Loucy (cell line): ENCODE data around the gene TACO1.

ENCODE experiments used
- H2AFZ ChIP-seq: fragments of 200-600 bp; sonication (generic); 2 replicates; pipeline ENCODE4 v1.6.0; 2016; ENCODE audit warnings: antibody characterized with exemption, mild to moderate bottlenecking, low read length, moderate library complexity
- H3F3A ChIP-seq: fragments of 200-600 bp; 2 replicates; pipeline ENCODE4 v1.6.0; 2016; ENCODE audit warnings: antibody characterized with exemption, low read depth, mild to moderate bottlenecking
- H3K27me3 ChIP-seq: fragments of 200-600 bp; sonication (generic); 2 replicates; pipeline ENCODE4 v1.6.1; 2014; ENCODE audit warnings: low read length, mild to moderate bottlenecking; ENCODE audit not compliant: insufficient read depth, poor library complexity, severe bottlenecking
- H3K36me3 ChIP-seq: fragments of 200-600 bp; sonication (generic); 2 replicates; pipeline ENCODE4 v1.6.1; 2016; ENCODE audit warnings: low read length; ENCODE audit not compliant: insufficient read depth
- H3K4me1 ChIP-seq: fragments of 200-600 bp; sonication (generic); 2 replicates; pipeline ENCODE4 v1.5.1; 2014; ENCODE audit warnings: low read length, mild to moderate bottlenecking; ENCODE audit not compliant: insufficient read depth, poor library complexity, severe bottlenecking
- H3K4me2 ChIP-seq: fragments of 200-600 bp; sonication (generic); 2 replicates; pipeline ENCODE4 v1.6.0; 2014; ENCODE audit warnings: antibody characterized with exemption, low read length, low read depth, mild to moderate bottlenecking; ENCODE audit not compliant: poor library complexity, severe bottlenecking
- H3K4me3 ChIP-seq: fragments of 200-600 bp; sonication (generic); 2 replicates; pipeline ENCODE4 v1.5.1; 2014; ENCODE audit warnings: low read length, mild to moderate bottlenecking, mixed read lengths; ENCODE audit not compliant: poor library complexity, severe bottlenecking
- H3K79me2 ChIP-seq: fragments of 200-600 bp; sonication (generic); 2 replicates; pipeline ENCODE4 v1.6.1; 2014; ENCODE audit warnings: low read length; ENCODE audit not compliant: insufficient read depth
- H3K9ac ChIP-seq: fragments of 200-600 bp; sonication (generic); 2 replicates; pipeline ENCODE4 v1.6.0; 2014; ENCODE audit warnings: mild to moderate bottlenecking, low read depth, low read length, moderate library complexity; ENCODE audit not compliant: poor library complexity, severe bottlenecking
- H3K9me2 ChIP-seq: fragments of 200-600 bp; sonication (generic); replicated peaks from 2 replicates; pipeline ENCODE4 v1.6.1; 2016; ENCODE audit warnings: low read depth, low read length, mixed read lengths
- H3K9me3 ChIP-seq: fragments of 200-600 bp; sonication (generic); 2 replicates; pipeline ENCODE4 v1.6.1; 2014; ENCODE audit warnings: mild to moderate bottlenecking, antibody characterized with exemption, low read length, low read depth; ENCODE audit not compliant: insufficient read depth
- H4K20me1 ChIP-seq: fragments of 200-600 bp; sonication (generic); 2 replicates; pipeline ENCODE4 v1.6.0; 2014; ENCODE audit warnings: antibody characterized with exemption, low read length, mild to moderate bottlenecking; ENCODE audit not compliant: insufficient read depth, poor library complexity, severe bottlenecking
- EZH2phosphoT487 ChIP-seq: fragments of 200-600 bp; IDR thresholded peaks from 2 replicates; pipeline ENCODE4 v1.6.1; 2018; ENCODE audit warnings: antibody characterized with exemption, mild to moderate bottlenecking, moderate library complexity, borderline replicate concordance
- TF ChIP-seq, protein P1 (sequence below): fragments of 200-600 bp; sonication (generic); conservative IDR thresholded peaks from 2 replicates; pipeline ENCODE4 v1.5.1; 2014; ENCODE audit warnings: mild to moderate bottlenecking, antibody characterized with exemption, low read length

Gene TACO1

DNA sequence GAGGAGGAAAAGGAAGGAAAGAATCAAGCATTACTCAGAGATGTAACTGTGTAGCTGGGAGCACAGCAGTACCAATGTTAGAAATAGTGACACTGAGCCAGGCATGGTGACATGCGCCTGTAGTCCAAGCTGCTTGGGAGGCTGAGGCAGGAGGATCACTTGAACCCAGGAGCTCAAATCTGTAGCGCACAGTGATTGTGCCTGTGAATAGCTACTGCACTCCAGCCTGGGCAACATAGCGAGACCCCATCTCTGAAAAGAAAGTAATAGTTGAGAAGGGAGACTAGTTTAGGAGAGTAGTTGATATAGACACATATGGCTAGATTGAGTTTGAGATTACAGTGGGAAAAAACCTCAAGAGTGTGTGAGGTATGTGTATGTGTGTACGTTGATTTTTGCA, 39.3 kb downstream of the TACO1 start:
- H3K36me3 ChIP-seq, result peaks cover 30% of the 10 kb centered on the region; the same call in 1 of the 2 replicates
- H3K27me3 ChIP-seq, result no peaks in the 10 kb centered on the region
- H3K9me2 ChIP-seq, result no peaks in the 10 kb centered on the region
- H3K4me2 ChIP-seq, result no peak overlapping the region
- H2AFZ ChIP-seq, result no peak overlapping the region
- H3K4me3 ChIP-seq, result no peak overlapping the region
- H3K9ac ChIP-seq, result no peak overlapping the region
- H3F3A ChIP-seq, result no peaks in the 10 kb centered on the region
- H3K4me1 ChIP-seq, result no peaks in the 10 kb centered on the region
- no peaks in the 10 kb centered on the region for H4K20me1 ChIP-seq
- TF ChIP-seq, protein P1, sequence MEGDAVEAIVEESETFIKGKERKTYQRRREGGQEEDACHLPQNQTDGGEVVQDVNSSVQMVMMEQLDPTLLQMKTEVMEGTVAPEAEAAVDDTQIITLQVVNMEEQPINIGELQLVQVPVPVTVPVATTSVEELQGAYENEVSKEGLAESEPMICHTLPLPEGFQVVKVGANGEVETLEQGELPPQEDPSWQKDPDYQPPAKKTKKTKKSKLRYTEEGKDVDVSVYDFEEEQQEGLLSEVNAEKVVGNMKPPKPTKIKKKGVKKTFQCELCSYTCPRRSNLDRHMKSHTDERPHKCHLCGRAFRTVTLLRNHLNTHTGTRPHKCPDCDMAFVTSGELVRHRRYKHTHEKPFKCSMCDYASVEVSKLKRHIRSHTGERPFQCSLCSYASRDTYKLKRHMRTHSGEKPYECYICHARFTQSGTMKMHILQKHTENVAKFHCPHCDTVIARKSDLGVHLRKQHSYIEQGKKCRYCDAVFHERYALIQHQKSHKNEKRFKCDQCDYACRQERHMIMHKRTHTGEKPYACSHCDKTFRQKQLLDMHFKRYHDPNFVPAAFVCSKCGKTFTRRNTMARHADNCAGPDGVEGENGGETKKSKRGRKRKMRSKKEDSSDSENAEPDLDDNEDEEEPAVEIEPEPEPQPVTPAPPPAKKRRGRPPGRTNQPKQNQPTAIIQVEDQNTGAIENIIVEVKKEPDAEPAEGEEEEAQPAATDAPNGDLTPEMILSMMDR, result no peak
- TF ChIP-seq EZH2phosphoT487, result no peak
- H3K79me2 ChIP-seq, result no peaks in the 10 kb centered on the region
- no peaks in the 10 kb centered on the region for H3K9me3 ChIP-seq

DNA sequence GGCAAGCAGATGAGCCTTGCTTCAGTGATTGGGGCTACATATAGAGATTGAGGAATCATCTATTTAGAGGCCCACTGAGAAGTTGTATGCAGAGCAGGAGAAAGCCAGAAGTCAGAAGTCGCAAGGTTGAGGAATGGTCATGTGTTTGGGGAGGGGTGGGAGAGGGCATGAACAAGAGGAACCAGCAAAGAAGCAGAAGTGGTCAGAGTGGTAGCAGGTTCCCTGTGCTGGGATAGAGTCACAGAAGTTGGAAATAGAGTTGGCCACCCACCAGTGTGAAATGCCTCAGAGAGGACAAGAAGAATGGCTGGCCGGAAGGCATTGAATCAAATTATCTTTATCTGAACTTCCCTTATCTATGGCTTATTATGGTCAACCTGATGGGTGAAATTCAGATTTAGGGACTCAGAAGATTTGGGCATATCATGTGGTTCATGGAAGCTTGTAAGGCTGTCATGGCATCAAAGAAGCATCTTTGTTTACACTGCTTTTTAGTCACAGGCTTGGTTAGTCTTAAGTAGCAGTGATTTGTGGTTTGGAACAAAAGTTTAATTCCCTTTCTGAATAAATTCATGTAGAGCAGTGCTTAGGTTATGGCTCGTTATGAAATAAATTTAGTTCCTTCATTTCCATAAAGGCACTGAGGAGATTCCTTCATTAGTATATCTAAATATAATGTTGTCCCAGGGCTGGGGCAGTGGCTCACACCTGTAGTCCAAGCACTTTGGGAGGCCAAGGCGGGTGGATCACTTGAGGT, 41.2 kb downstream of the TACO1 start:
- Histone ChIP-seq H3K36me3 (peaks cover 21% of the 10 kb centered on the region; the same call in 1 of the 2 replicates), H3K4me1 (no peaks in the 10 kb centered on the region), H3K9me2 (no peaks in the 10 kb centered on the region), H3K27me3 (no peaks in the 10 kb centered on the region), H3K4me3 (no peak overlapping the region), H3K9me3 (no peaks in the 10 kb centered on the region), H4K20me1 (no peaks in the 10 kb centered on the region), H3K9ac (no peak overlapping the region), H3F3A (no peaks in the 10 kb centered on the region), H3K79me2 (no peaks in the 10 kb centered on the region), H2AFZ (no peak overlapping the region), H3K4me2 (no peak overlapping the region)
- TF ChIP-seq, protein P1, result no peak
- TF ChIP-seq EZH2phosphoT487, result no peak

DNA sequence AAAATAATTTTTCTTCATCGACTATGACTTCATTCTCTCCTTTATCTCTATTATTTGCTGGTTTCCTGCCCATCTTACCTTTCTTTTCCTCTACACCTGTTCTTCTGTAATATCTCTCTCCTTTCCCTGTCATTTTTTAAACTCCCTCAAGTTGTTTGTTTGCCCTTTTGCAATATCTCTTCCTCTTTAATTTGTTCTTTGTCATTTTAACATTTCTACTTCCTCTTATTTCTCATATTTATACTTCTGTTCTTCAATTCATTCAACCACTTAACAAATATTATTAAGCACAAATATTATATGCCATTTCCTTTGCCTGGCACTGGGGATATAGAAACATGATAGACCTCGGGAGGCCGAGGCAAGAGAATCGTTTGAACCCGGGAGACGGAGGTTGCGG, 44.2 kb downstream of the TACO1 start:
- Histone ChIP-seq H3K9me3 (no peaks in the 10 kb centered on the region), H3F3A (peaks cover 1% of the 10 kb centered on the region; the same call in 1 of the 2 replicates), H4K20me1 (no peaks in the 10 kb centered on the region), H3K9ac (no peak overlapping the region), H3K36me3 (peaks cover 25% of the 10 kb centered on the region; the same call in 1 of the 2 replicates), H2AFZ (no peak overlapping the region), H3K4me2 (no peak overlapping the region), H3K9me2 (no peaks in the 10 kb centered on the region), H3K27me3 (no peaks in the 10 kb centered on the region), H3K4me3 (no peak overlapping the region), H3K4me1 (peaks cover 2% of the 10 kb centered on the region), H3K79me2 (no peaks in the 10 kb centered on the region)
- TF ChIP-seq, protein P1, result no peak
- no peak for TF ChIP-seq EZH2phosphoT487
